Tibial nerve (tissue), 4 donors: ENCODE measurements around the gene PRKG1. TPM values are rescaled to one million over a fixed set of nuclear protein-coding genes. Genes with fewer than 3 reads are reported as not detected.

Source experiments
- DNase-seq, 2 donors: peaks; one replicate each; pipeline ENCODE4 v3.0.0-alpha.2; 2019; ENCODE audit warnings: low spot score in 2 of 2
- H3K27ac ChIP-seq, 4 donors: fragments of 200-600 bp; sonication (generic) in 3 of 4; one replicate each; pipeline ENCODE4 v1.5.1; 2017 to 2019; ENCODE audit warnings: mild to moderate bottlenecking in 1 of 4
- H3K27me3 ChIP-seq, 2 donors: fragments of 200-600 bp; sonication (generic) in 1 of 2; one replicate each; pipeline versions ENCODE4 v1.5.1 to v1.6.0; 2017 to 2019
- H3K36me3 ChIP-seq, 3 donors: fragments of 200-600 bp; sonication (generic); one replicate each; pipeline ENCODE4 v1.5.1; 2018 to 2019
- H3K4me1 ChIP-seq, 4 donors: fragments of 200-600 bp; sonication (generic) in 3 of 4; one replicate each; pipeline ENCODE4 v1.5.1; 2017 to 2019
- H3K4me3 ChIP-seq, 4 donors: fragments of 200-600 bp; sonication (generic) in 3 of 4; one replicate each; pipeline ENCODE4 v1.5.1; 2017 to 2019; ENCODE audit warnings: mild to moderate bottlenecking in 1 of 4, moderate library complexity in 1 of 4
- H3K9me3 ChIP-seq, 4 donors: fragments of 200-600 bp; sonication (generic) in 3 of 4; one replicate each; pipeline ENCODE4 v1.5.1; 2017 to 2019
- EP300 ChIP-seq, 2 donors: sonication (generic); formaldehyde crosslinking; IDR thresholded peaks; one replicate each; pipeline ENCODE4 v1.6.1; 2017; ENCODE audit warnings: antibody characterized with exemption in 2 of 2, mild to moderate bottlenecking in 1 of 2
- POLR2A ChIP-seq, 2 donors: fragments of 450-650 bp; IDR thresholded peaks; one replicate each; pipeline ENCODE4 v1.6.1; 2017; ENCODE audit warnings: antibody characterized with exemption in 2 of 2, mild to moderate bottlenecking in 2 of 2, moderate library complexity in 2 of 2
- whole genome bisulfite sequencing, 2 donors: methylation state at CpG; one replicate each; pipeline ENCODE4 v1.1.5; 2018; 5-methylcytosine and 5-hydroxymethylcytosine counted together
- total RNA-seq, 4 donors: library from RNA; depleted of rRNA; stranded (reverse); fragments of >200 nt; gene quantifications; one replicate each; pipeline ENCODE4 v1.1.0, GENCODE V29; 2016
- TF ChIP-seq, protein P1 (sequence below), 5 experiments: fragments of 200-600 bp in 3 of 5; fragments of 450-650 bp in 2 of 5; sonication (generic) in 3 of 5; IDR thresholded peaks; one replicate each; pipeline ENCODE4 v1.5.1; 2016 to 2019; ENCODE audit warnings: antibody characterized with exemption in 5 of 5, mild to moderate bottlenecking in 3 of 5, moderate library complexity in 2 of 5

Gene PRKG1
- total RNA-seq, 4 donors from 2014 or later, result 8.7 to 35.0 (median 14.8) TPM

GRCh38 chr10:51227897-51228713 is 153.8 kb downstream of the PRKG1 start:
- H3K4me3 ChIP-seq, result no peak overlapping the region
- TF ChIP-seq EP300 (IDR thresholded peaks at IDR 0.05), result no peak
- TF ChIP-seq, protein P1, sequence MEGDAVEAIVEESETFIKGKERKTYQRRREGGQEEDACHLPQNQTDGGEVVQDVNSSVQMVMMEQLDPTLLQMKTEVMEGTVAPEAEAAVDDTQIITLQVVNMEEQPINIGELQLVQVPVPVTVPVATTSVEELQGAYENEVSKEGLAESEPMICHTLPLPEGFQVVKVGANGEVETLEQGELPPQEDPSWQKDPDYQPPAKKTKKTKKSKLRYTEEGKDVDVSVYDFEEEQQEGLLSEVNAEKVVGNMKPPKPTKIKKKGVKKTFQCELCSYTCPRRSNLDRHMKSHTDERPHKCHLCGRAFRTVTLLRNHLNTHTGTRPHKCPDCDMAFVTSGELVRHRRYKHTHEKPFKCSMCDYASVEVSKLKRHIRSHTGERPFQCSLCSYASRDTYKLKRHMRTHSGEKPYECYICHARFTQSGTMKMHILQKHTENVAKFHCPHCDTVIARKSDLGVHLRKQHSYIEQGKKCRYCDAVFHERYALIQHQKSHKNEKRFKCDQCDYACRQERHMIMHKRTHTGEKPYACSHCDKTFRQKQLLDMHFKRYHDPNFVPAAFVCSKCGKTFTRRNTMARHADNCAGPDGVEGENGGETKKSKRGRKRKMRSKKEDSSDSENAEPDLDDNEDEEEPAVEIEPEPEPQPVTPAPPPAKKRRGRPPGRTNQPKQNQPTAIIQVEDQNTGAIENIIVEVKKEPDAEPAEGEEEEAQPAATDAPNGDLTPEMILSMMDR (IDR thresholded peaks at IDR 0.05), result no peak
- TF ChIP-seq POLR2A (IDR thresholded peaks at IDR 0.05), result no peak
- DNase-seq, result no peak
- H3K4me1 ChIP-seq, result peaks cover 0 to 12% (median 0%) of the 10 kb centered on the region in 4 donors
- H3K9me3 ChIP-seq, result no peaks in the 10 kb centered on the region
- H3K27me3 ChIP-seq, result no peaks in the 10 kb centered on the region
- WGBS, 2 donors, result 47 to 62% methylated on average over 4 of the region's 4 CpGs
- H3K27ac ChIP-seq, result no peak overlapping the region
- H3K36me3 ChIP-seq, result no peaks in the 10 kb centered on the region

GRCh38 chr10:51228714-51229100 is 154.4 kb downstream of the PRKG1 start:
- H3K4me1 ChIP-seq, result peaks cover 0 to 12% (median 0%) of the 10 kb centered on the region in 4 donors
- H3K9me3 ChIP-seq, result no peaks in the 10 kb centered on the region
- 63 to 66% methylated on average over 4 of the region's 4 CpGs for WGBS, 2 donors
- TF ChIP-seq POLR2A (IDR thresholded peaks at IDR 0.05), result no peak
- TF ChIP-seq, protein P1 (IDR thresholded peaks at IDR 0.05), result no peak
- no peak for TF ChIP-seq EP300 (IDR thresholded peaks at IDR 0.05)
- H3K4me3 ChIP-seq, result no peak overlapping the region
- H3K36me3 ChIP-seq, result no peaks in the 10 kb centered on the region
- no peak for DNase-seq
- no peak overlapping the region for H3K27ac ChIP-seq
- H3K27me3 ChIP-seq, result no peaks in the 10 kb centered on the region

- no peak for DNase-seq
- WGBS, 2 donors, result 78 to 79% methylated on average over 5 of the region's 5 CpGs
- Histone ChIP-seq H3K4me1 (no peaks in the 10 kb centered on the region), H3K27me3 (no peaks in the 10 kb centered on the region), H3K27ac (no peak overlapping the region), H3K4me3 (no peak overlapping the region), H3K9me3 (no peaks in the 10 kb centered on the region), H3K36me3 (no peaks in the 10 kb centered on the region)
- TF ChIP-seq POLR2A (IDR thresholded peaks at IDR 0.05), result no peak
- no peak for TF ChIP-seq EP300 (IDR thresholded peaks at IDR 0.05)
- TF ChIP-seq, protein P1 (IDR thresholded peaks at IDR 0.05), result no peak
Observed at GRCh38 chr10:51230887-51231585, 156.7 kb downstream of the PRKG1 start.

GRCh38 chr10:51231754-51232153 is 157.5 kb downstream of the PRKG1 start:
- TF ChIP-seq, protein P1 (IDR thresholded peaks at IDR 0.05), result no peak
- TF ChIP-seq POLR2A (IDR thresholded peaks at IDR 0.05) (no peak), EP300 (IDR thresholded peaks at IDR 0.05) (no peak)
- 10 to 19% methylated on average over 1 of the region's 1 CpG for WGBS, 2 donors
- no peak for DNase-seq
- H3K4me3 ChIP-seq, result no peak overlapping the region
- no peaks in the 10 kb centered on the region for H3K9me3 ChIP-seq
- H3K27me3 ChIP-seq, result no peaks in the 10 kb centered on the region
- no peaks in the 10 kb centered on the region for H3K36me3 ChIP-seq
- no peak overlapping the region for H3K27ac ChIP-seq
- no peaks in the 10 kb centered on the region for H3K4me1 ChIP-seq
